HG03196 (cell line): ENCODE measurements around the gene PTPN12.
"Not testable (repeated sequence)": the region's sequence is repeated elsewhere in the genome, so short reads cannot be mapped to it uniquely, and the experiment has no call there.

Experiments used
- ATAC-seq: cut with Tn5 transposase; IDR thresholded peaks from one replicate; pipeline ENCODE4 v1.9.1; 2021; ENCODE audit not compliant: unreplicated experiment

Gene PTPN12

DNA sequence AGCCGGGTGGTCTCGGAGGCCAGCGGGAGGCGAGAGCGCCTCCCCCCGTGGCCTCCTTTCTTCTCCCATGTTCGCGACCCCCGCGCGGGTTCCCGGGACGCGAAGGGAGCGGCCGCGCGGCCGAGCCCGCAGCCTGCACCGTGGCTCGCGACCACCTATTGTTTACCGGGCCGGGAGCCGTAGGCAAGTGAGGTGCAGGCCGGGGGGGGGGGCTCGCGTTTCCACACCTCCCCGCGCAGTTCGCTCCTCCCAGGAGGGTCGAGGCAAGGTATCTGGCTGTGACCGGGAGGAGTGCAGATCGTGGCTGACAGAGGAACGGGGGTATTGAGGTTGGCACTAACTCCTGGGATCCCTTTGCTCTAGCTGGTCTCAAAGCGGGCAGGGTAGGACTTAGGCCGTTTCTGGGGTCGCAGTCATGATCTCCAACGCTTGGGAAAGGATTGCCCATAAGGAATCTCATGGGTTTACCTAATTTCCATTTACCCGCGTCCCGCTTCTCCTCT, 734 bp downstream of the PTPN12 start:
- ATAC-seq = no peak

DNA sequence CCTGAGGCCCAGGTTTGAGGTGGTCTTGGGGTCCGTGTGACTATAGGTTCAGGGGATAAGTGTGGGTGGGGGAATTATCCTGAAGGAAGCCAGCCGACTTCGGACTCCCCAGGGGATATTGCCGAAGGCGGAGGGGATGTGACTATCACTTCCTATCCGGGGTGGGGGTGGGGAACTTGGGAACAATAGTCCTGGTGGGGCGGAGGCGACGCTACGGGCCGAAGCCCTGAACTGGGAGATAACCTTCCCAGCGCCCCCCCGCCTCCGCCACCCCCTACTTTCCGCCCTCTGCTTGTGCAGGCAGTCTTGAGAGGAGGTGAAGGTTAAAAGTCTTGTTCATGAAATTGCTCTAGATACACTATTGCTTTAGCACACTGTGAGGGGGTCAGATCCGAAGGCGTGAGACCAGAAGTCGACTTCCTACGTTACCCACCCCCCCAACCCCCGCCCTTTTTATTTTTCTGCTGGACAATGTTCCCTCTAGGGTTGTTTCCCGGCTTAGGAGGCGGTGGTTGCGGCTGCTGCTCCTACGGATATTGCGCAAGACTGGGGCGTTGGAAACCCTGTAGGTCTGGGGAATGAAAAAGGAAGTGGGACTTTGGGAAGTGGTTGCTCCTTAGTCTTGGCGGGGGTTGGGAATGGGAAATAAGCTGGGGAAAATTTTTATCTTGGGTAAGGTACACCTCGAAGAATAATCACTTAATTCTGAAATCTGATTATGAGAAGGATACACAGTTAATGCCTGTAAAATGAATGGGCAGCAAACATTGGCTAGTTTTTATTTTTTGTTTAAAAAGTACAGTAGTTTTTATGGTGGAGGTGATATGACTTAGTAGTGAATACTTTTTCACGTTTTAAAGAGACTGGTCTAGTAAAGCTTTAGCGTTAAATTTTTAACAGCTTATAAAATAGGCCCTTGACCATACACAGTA, 1.5 kb downstream of the PTPN12 start:
- ATAC-seq = no peak

DNA sequence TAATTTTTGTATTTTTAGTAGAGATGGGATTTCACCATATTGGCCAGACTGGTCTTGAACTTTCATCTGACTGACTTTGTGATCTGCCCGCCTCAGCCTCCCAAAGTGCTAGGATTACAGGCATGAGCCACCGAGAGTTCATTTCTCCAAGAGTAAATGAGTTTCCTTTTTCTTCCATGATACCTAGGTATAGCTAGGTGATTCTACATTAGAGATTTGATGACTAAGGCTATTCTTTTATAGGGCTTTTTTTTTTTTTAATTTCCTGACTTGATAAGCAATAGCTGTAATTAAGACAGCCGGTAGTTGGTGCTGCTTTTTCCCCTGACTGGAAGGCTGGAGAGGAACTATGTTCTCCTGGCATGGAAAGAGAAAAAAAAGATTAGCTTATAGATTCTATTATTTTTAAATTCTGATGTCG, 3.3 kb downstream of the PTPN12 start:
- no peak for ATAC-seq

DNA sequence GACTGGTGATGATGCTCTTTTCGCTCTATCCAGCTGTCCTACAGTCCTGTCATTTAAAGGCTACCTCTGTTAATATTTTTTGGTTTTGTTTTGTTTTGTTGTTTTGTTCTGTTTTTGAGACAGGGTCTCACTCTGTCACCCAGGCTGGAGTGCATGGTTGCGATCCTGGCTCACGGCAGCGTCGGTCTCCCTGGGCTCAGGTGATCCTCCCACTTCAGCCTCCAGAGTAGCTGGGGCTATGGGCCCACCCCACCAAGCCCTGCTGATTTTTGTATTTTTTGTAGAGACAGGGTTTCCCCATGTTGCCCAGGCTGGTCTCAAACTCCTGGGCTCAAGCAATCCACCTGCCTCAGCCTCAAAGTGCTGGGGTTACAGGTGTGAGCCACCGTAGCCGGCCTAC, 3.9 kb downstream of the PTPN12 start:
- not testable (repeated sequence) for ATAC-seq

DNA sequence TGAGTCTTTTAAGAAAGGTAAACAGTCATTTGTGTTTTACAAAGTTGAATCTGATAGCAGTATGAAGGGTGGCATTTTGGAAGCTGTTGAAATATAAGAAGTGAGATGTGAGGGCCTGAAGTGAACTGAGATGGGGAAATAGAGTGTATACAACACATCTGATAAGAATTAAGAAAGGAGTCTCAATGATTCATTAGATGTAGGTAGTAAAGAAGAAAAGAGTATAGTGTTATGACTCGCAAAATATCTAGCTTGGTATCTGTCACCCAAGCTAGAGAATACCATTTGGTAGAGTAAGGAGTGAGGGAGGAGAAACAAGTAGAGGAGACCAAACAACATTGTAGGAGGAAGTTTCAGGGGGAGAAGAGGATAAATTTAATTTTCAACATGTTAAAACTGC, 5.3 kb downstream of the PTPN12 start:
- ATAC-seq = no peak

DNA sequence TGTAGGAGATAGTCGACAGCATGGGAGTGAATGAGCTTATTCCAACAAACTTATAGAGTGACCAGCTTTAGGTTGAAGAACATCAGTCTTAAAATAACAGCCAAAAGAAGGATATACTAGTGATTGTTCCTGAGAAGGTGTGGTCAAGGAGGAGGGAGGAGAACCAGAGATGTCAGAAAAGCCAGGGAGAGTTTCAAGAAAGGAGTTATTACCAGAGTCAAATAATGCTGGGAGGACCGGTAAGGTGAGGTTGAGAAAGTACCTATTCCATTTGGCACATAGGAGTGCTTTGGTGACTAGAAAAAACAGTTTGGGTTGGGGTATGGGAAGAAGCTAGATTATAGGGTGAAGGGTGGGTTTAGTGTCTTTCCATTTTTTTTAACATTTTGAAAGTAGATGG, 5.8 kb downstream of the PTPN12 start:
- no peak for ATAC-seq

DNA sequence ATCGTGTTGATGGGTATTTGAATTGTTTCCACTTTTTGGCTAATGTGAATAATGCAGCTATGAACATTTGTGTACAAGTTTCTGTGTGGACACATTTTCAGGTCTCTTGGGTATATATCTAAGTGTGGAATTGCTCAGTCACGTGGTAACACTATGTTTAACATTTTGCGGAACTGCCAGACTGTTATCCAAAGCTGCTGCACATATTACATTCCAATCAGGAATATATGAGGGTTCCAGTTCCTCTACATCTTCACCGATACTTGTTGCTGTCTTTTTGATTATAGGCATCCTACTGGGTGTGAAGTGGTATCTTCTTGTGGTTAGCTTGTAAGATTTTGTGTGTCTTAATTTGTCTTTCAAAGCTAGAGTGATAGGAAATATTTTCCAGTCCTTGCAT, 6.8 kb downstream of the PTPN12 start:
- no peak for ATAC-seq

DNA sequence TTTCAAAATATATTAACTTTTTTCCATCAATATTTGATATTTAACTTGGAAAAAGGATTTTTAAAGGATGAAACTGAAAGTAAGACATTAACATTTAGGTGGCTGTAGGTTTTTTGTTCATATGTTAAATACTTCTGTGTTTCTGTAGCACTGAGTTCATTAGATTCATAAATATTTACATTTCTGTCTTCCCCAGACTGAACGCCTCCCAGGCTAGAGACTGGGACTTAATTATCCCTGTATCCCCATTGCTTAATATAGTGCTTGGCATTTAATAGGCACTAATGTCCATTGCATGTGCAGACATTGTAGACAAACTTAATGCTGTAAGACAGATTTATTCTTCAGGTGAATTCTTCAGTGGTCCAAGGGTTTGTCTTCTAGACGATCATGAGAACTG, 7.4 kb downstream of the PTPN12 start:
- no peak for ATAC-seq

DNA sequence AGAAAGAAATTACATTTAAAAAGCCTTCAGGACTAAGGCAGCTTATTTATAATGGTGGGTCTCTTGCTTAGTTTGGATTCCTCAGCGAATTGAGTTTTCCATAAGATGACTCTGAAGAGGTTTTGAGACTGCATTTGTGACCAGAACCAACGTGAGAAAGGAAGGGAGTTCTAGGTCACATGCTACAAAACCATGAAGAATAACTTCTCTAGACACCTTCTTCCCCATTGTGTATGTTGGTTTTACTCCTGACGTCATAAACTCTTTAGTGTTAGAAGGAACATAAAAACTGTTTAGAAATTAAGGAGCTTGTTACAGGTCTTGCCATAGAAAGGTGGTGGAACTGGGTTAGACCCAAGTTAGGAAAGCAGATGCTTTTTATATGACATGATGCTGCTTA, 11.1 kb downstream of the PTPN12 start:
- ATAC-seq = no peak

DNA sequence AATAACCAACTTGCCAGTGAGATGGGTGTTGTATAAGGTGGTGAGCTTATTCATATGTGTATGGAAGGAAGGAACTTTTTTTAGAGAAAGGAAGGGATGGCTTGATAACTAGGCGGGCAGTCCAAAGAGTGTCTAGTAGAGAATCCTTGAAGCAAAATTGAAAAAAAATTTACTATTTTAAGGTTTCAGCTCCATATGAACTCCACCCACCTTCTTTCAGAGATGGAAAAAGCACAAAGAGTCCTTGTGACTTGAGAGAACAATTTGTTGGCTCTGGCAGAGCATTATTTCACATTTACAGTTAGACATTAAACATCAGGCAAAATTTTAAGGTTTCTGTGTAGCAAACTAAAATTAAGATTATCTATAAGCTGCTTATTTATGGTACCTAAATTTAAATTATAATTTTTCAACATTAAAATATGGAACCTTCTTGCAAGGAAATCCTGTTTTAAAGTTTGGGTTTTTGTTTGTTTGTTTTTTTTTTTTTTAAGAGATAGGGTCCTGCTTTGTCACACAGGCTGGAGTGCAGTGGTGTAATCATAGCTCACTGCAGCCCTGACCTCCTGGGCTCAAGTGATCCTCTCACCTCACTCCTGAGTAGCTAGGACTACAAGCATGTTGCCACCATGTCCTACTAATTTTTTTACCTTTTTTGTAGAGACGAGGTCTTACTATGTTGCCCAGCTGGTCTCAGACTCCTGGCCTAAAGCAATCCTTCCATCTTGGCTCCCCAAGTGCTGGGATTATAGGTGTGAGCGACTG, 12.2 kb downstream of the PTPN12 start:
- no peak for ATAC-seq

DNA sequence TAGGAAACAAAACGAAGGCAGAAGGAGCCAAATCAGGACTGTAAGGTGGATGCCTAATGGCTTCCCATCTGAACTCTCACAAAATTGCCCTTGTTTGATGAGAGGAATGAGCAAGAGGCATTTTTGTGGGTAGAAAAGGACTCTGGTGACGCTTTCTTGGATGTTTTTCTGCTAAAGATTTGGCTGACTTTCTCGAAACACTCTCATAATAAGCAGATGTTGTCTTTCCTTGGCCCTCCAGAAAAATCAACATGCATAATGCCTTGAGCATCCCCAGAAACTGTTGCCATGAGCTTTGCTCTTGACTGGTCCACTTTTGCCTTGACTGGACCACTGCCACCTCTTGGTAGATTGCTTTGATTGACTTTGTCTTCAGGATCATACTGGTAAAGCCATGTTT, 13.5 kb downstream of the PTPN12 start:
- ATAC-seq = no peak

DNA sequence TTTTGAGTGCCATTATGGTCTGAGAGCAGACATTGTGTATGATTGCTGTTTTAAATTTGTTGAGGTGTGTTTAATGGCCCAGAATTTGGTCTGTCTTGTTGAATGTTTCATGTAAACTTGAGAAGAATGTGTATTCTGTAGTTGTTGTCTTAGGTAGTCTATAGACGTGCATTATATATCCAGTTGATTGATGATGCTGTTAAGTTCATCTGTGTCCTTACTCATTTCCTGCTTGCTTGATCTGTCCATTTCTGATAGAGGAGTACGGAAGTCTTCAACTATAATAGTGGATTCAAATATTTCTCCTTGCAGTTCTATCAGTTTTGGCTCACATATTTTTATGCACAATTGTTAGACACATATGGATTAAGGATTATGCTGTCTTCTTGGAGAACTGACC, 16.0 kb downstream of the PTPN12 start:
- ATAC-seq = no peak

DNA sequence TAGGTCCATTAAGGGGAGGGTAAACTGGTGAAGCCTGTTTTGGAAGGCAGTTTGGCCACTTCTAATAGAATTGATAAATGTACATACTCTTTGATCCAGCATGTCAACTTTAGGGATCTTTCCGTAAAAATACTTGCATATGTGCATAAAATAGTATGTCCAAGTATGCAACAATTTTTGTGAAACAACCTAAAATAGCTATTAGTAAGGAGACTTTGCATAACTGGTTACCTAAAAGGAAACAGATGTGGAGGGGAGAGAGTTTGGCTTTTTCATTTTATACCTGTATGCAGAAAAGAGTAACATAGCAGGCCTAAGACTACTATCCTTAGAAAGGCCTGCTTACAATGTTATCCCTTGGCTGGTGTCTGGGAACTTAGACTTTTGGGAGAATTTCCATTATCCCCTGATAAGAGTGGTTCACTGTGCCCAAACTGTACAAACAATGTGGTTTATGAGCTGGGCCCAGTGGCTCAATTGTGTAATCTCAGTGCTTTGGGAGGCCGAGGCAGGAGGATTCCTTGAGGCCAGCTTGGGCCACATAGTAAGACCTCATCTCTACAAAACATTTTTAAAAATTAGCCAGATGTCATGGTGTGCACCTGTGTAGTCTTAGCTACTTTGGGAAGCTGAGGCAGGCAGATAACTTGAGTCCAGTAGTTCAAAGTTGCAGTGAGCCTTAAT, 21.3 kb downstream of the PTPN12 start:
- no peak for ATAC-seq

DNA sequence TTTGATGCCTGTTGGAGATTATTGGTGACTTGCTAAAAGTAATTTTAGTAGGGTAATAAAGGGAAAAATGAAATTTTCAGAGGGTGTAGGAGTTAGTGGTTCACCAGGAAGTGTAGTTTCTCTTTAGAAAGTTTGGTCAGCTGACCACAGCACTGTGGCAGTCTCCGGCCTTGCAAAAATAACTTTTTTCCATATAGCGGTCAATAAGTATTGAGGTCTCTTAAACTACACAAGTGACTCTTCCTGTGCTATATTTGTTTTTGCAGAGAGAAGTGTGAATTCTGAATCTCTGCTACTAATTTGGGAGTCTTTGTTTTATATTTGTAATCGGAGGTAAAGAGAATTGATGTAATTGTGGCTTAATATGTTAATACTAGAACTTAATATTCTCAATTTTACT, 24.3 kb downstream of the PTPN12 start:
- ATAC-seq = peak; percentile 71

DNA sequence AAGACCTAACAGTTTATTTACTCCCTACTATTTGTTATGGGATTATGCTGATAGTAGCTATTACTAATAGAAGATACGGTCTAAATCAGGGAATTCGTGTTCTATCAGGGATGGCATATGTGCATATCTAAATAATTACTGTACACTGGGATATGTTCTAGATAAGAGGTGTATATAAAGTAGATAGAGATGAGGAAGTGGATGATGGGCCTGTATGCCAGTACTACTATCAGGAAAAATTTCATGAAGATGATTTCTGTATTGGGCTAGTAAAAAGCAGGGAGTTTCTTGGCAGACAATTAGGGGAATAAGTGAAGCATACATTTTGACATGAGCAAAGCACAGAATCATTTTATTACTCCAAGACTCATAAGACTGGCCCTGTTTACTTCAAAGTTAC, 26.2 kb downstream of the PTPN12 start:
- no peak for ATAC-seq

DNA sequence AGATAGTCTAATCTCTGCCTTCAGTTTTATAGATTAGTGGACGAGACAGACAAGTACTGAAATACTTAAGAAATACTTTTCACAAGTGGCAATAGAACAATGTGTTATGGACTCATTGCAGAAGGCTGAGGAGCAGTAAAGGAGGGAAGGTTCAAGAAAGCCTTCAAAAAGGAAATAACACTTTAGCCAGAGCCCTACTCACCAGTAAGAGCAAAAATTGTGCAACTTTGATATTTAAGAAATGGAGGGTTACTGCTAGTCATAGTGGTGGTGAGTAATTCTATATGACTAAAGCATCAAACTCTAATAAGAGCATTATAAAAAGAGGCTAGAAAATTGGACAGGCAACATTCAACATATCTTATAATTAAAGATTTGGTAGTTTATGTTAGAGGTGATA, 28.8 kb downstream of the PTPN12 start:
- ATAC-seq = no peak

DNA sequence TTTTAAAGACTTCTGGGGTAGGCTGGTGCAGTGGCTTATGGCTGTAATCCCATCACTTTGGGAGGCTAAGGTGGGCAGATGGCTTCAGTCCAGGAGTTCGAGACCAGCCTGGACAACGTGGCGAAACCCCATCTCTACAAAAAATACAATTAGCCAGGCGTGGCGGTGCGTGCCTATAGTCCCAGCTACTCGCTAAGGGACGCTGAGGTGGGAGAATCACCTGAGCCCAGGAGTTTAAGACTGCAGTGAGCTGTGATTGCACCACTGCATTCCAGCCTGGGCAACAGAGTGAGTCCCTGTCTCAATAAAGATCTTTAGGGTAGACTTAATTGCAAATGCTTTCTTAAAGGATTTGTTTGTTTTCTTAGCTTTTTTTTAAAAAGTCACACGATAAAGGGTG, 29.3 kb downstream of the PTPN12 start:
- ATAC-seq = no peak

DNA sequence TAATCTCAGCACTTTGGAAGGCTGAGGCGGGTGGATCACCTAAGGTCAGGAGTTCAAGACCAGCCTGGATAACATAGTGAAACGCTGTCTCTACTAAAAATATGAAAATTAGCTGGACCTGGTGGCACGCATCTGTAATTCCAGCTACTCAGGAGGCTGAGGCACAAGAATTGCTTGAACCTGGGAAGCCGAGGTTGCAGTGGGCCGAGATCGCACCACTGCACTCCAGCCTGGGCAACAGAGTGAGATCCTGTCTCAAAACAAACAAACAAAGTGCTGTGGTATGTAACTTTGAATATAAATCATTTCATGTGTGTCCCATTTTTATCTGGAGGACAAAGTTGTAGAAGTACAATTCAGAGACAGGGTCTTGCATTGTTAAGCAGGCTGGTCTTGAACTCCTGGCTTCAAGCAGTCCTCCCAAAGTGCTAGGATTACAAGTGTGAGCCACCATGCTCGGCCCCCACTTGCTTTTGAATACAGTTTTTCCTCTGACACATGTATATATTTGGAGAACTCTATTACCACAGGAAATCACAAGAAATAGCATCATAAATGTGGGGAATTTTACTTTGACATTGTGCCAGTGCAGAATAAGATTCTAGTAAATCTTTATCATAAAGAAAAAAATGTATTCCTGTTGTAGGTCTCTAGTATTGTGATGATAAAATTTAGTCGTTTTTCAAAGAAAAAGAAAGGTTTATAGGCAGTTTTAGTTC, 32.6 kb downstream of the PTPN12 start:
- no peak for ATAC-seq

DNA sequence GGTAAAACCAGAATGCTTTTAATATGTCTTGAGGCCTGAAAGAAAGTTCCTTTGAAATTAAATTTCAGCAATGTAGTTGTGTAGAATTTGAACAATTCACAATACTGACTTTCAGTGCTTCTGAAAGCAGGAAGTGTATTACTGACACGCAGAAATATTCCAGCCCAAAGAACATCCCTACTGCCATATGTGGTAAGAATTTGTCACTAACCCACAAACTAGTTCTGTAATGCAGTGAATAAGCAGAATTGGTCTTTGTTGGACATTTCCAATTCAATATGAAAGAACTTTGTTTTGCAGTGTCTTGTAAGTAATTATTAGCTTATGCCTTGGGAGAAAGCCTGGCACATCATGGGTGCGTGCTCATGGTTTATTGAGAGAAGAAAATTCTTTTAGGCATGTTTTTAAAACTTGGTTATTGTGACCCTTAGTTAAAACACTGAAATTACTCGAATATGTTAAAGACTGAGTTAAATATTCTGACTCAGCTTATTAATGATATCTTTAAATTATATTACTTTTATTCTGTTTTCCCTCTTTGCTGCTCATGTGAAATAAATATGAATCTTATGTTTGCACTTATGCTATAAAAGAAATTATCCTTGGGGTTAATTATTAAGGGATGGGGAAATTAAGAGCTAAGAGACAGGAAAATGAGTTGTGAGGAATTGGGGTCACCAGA, 33.4 kb downstream of the PTPN12 start:
- ATAC-seq = peak; percentile 51

DNA sequence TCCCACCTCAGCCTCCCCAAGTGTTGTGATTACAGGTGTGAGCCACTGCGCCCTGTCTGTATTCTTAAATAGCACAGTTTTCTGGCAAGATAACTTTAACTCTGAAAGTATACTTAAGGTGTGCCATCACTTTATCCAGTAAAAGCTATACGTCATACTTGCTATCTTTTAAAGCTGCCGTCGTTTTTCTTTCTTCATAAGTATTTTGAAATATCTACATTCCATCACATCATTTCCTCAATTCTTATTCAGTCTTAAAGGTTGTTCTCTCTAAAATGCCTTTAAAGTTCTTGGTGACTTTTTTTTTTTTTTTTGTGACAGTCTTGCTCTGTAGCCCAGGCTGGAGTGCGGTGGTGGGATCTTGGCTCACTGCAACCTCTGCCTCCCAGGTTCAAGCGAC, 34.7 kb downstream of the PTPN12 start:
- no peak for ATAC-seq
